ENCODE data around the gene PTPN1. TPM values are rescaled to one million over a fixed set of nuclear protein-coding genes. Genes with fewer than 3 reads are reported as not detected.
"Not testable (repeated sequence)": the region's sequence is repeated elsewhere in the genome, so short reads cannot be mapped to it uniquely, and the experiment has no call there.

The PTPN1 gene
- total RNA-seq, 1 donor from 2014 or later, result 73.9 TPM

GRCh38 chr20:50587291-50587961, 77.2 kb downstream of the PTPN1 start:
- intact Hi-C loops (cut with micrococcal nuclease), result loop anchor here (5.0 kb wide), 1 partner anchor 160 kb away; no protein-coding TSS in a partner anchor

GRCh38 chr20:50588034-50588736, 78.0 kb downstream of the PTPN1 start:
- intact Hi-C loops (cut with micrococcal nuclease), result loop anchor here (5.0 kb wide), 1 partner anchor 159 kb away; no protein-coding TSS in a partner anchor

DNA sequence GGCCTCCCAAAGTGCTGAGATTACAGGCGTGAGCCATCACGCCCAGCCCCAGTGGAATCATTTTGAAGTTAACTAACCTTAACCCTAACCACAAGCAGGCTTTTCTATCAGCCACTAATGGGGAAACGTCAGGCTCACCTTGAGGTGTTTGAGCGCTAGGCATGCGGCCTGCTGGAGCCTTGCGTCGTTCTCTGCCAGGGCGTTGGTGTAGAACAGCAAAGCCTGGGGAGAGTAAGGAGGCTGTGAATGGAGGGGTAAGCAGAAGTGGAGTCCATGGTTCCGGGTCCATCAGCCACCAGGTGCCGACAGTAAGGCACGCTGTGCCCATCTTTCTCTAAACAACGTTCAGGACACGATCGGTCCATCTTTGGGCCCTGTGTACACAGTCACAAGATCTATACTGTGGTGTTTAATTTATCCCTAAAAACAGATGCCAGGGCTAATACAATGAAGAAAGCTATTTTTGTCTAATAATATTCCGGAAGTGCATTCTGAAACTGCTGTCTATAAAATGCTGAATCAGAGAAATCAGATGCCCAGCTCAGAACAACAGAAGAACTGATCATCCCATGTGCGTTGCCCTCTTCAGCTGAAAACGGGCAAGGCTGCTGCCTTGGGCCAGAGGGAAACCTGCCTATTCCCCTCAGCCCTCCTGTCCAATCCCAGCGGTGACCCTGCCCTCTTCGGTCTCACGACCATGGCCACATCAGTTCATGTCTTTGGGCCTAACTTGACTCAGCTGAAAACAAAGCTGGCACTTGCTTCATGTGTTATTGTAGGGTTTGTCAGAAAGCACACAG, 79.6 kb downstream of the PTPN1 start:
- intact Hi-C loops (cut with micrococcal nuclease), result loop anchor here (5.0 kb wide), 1 partner anchor 158 kb away; no protein-coding TSS in a partner anchor

- intact Hi-C loops (cut with micrococcal nuclease), result no loop called here
Observed at GRCh38 chr20:50590348-50590664, 80.1 kb downstream of the PTPN1 start.

GRCh38 chr20:50591233-50591852, 81.2 kb downstream of the PTPN1 start:
- intact Hi-C loops (cut with micrococcal nuclease), result no loop called here

- intact Hi-C loops (cut with micrococcal nuclease), result no loop called here
Observed at GRCh38 chr20:50592282-50593004, 82.3 kb downstream of the PTPN1 start.

DNA sequence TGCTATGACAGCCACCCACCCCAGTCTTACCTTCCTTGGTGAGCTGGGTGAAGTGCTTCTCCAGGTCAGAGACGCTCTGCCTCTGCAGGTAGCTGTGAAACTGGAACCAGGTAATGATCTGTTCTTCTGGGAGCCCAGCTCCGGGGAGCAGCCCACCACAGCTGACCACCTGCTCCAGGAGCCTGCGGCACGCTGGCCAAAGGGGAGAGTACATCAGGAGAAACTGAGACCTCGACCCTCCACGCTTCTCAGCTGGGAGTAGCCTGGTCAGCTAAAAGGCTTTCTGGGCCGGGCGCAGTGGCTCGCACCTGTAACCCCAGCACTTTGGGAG, 82.8 kb downstream of the PTPN1 start:
- intact Hi-C loops (cut with micrococcal nuclease), result no loop called here

GRCh38 chr20:50594231-50594590, 84.0 kb downstream of the PTPN1 start:
- intact Hi-C loops (cut with micrococcal nuclease), result no loop called here

DNA sequence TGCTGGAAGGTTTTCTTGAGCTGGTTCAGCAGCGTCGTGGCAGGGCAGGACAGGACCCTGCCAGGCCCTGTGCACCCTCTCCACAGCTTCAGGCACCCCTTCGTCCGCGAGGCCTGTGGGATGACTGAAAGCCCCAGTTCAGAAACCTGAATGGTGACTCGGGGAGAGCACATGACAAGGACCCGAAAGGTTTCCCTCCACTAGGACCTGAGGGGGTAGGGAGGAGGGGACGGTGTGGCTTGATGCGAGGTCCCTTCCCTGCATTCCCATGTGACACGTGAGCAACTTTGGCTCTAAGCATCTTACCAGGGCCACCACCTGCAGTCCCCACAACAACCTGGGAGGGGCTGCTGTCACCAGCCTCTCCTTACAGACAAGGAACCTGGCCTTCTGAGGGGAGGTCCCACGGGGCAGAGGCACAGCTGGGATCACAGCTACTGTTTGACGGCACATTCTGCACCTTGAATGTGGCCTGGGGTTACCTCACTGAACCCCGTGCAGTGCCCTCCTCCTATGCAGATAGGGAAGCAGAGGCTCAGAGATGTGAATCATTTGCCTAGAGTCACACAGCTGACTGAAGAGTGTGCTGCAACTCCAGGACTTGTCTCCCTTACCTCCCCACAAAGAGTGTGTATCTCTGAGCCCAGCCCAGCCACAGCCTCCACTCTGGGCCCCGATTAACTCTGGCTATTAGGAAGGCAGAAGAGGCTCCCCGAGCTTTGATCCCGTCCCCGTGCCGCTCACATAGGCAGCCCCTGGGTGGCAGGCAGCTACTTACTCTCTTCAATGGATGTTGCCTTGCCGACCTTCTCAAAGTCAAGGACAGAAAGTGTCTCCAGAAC, 84.6 kb downstream of the PTPN1 start:
- intact Hi-C loops (cut with micrococcal nuclease), result no loop called here

GRCh38 chr20:50595433-50595895, 85.3 kb downstream of the PTPN1 start:
- intact Hi-C loops (cut with micrococcal nuclease), result no loop called here

GRCh38 chr20:50595988-50596693, 86.0 kb downstream of the PTPN1 start:
- intact Hi-C loops (cut with micrococcal nuclease), result no loop called here

DNA sequence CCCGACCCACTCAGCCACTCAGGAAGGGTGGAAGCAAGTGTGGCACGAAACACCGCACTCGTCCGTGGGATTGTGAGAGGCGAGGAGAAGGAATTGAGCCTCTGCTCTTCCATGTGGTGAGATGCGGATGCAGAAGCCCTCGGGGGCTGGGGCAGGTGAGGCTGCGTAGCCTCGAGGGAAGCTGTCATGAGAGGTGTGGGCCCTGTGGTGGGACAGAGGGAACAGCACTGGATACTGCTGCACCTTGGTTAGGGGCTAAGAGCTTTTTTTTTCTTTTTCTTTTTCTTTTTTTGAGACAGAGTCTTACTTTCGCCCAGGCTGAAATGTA, 86.5 kb downstream of the PTPN1 start:
- intact Hi-C loops (cut with micrococcal nuclease), result no loop called here

- intact Hi-C loops (cut with micrococcal nuclease), result no loop called here
Observed at GRCh38 chr20:50597406-50597969, 87.3 kb downstream of the PTPN1 start.

GRCh38 chr20:50598074-50598473, 87.9 kb downstream of the PTPN1 start:
- intact Hi-C loops (cut with micrococcal nuclease), result no loop called here

- intact Hi-C loops (cut with micrococcal nuclease), result not testable (repeated sequence)
Observed at GRCh38 chr20:50598768-50599167, 88.6 kb downstream of the PTPN1 start.

- intact Hi-C loops (cut with micrococcal nuclease), result no loop called here
Observed at GRCh38 chr20:50600281-50600895, 90.2 kb downstream of the PTPN1 start.

DNA sequence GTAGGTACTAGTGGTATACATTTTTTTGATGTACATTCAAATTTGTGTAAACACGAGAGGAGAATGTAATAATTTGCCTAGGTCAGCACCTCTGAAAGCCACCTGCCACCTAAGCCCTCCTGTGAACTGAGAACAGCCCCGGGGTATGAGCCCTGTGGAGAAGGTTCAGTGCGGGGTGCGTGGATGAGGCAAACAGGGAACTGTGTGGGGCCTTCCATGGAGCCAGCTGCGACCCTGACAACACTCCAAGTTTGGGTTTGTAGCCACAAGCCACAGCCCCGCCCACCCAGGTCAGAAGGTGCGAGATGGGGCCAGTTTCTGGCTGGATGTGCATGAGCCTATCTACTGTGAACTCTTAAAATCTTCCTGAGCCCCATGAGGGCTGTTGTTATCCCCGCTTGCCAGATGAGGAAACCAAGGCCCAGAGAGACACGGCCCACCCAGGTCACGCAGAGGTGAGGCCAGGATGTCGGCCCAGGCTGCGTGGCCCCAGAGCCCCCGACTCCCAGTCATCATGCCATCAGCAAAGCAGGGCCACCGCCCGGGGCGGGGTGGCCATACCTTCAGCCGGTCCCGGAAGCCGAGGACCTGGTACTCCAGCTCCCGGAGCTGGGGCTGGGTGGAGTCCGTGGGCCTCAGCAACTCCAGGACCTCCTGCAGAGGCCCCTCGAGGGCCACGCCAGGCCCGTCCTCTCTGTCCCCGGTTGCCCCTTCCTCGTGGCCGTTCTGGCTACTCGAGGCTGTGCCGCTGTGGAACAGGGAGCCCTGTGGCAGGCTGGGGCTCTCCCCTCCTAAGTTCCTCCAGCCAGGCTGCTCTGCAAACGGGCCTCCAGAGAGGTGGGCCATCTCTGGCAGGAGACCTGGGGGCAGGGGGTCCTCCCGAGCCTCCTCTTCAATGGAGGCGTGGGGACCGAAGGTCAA, 91.6 kb downstream of the PTPN1 start:
- intact Hi-C loops (cut with micrococcal nuclease), result no loop called here
